CD4-positive, alpha-beta T cell treated with Interleukin-2 at 100 ng/mL for 4 hours (primary cell): ENCODE results near the gene WFDC12.

Experiments used
- DNase-seq: peaks from one replicate; pipeline ENCODE4 v3.0.0-alpha.2; 2020; ENCODE audit warnings: low spot score

Gene WFDC12

DNA sequence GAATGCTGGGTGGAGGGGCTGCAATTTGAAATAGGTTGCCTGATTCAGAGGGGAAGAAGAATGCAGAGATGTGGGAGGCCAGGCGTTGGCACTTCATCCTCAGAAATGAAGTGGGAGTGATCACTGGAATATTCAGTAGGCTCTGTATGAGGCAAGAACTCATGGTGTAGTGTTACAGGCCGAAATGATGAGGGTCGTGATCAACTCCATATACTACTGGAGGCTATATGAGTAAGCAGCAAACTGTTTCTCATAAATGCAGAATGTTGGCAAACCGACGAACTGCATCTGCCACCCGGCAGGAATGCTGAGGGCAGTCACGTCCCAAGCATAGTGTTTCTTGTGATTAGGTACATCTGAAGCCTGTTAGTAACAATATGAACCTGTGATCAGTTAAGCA, 36.0 kb downstream of the WFDC12 start:
- no peak for DNase-seq

DNA sequence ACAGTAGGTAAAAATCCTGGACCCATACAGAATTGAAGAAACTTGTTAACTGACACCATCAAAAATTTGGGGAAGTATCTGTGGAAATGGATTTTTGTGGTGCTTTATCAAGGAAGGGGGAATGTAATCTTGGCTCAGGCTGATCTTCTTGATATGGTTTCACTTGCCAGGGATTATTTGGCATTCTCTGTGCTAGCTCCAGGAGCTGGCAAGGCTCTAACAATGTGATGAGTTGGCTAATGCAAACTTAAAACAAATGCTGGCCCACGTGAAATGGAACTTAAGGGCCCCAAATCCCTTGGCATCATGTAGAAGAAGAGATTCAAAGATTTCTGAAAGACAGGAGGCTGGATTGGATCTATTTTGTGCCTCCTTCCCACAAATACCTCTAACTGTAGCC, 36.5 kb downstream of the WFDC12 start:
- DNase-seq: no peak

DNA sequence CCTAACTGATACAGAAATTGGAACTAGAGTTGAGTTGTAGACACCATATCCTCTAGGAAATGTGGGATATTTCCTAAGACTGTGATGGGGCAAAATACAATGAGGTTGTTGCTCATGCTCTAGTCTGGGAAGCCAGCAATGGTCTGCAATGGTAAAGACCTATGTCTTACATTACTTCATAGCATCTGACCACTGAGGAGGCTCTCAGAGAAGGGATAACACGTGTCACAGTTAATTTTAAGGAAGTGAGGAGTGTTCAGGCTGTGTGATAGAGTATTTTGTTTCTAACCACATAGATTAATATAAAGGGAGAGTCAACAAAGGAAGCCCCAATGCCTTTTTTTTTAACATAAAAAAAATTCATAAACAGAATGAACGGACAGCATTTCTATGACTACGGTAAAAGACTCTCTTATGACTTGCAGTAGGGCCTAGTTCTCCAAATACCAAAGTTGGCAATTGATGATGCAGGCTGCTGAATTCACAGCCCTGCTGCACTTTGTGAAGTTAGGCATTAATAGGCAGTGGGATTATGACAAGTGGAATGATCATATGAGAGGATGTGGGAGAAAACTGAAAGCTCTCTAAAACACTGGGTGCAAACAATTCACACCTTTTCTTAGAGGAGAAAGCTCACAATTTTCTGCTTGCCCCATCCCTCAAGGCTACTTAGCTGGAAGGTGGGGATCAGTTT, 37.0 kb downstream of the WFDC12 start:
- no peak for DNase-seq

DNA sequence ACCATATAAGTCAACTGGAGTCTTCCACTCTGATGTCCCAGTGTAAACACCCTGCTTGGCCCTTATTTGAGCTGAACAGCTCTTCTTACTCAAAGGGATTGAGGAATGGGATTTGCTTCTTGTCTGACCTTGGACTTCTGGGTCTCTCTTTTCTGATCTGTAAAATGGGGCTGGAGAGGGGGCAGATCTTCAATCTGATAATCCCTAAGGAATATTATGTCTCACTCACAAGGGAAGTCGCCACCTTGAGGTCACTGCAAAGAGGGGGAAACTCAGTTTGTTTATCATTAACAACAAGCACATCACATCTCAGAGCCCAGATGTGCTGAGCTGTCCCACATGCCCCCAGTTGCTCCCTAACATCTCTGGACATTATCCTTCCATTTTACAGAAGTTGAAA, 38.4 kb downstream of the WFDC12 start:
- DNase-seq: no peak

DNA sequence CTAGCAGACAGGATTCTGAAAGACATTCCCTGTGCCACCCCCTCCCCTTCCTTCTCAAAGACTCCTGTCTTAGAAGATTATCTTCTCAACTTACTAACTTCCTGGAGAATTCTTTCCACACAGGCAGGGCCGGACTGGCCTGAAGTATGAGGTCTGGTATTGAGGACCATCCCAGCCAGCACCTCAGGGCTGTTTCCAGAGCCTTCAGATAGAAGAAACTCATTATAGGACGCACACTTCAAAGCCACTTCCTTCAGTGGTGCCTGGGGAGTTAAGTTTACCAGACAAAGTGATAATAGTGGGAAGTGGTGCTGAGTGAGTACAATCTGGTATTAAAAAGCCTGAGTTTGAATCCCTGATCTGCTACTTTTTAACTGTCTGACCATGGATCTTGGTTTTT, 39.0 kb downstream of the WFDC12 start:
- no peak for DNase-seq

DNA sequence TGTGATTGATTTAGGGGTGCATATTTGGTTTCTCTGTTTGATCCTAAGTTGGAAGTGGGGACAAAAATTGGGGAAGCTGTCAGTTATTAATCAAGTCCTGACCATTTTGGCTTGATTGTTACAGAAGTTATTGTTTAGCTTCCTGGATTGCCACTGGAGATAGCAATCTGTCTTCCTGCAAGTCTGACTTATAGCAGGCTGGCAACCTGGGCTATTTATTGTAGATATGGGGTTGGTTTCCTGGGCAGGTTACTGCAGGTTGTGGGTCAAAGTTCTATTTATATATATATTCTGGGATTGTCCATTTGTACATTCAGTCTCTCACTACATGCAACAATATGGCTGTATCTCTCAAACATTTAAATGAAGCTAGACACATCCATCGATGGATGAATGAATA, 41.1 kb downstream of the WFDC12 start:
- DNase-seq: no peak

- DNase-seq: no peak
These were observed 41.8 kb downstream of the WFDC12 start for GRCh38 chr20:45082468-45082867.

DNA sequence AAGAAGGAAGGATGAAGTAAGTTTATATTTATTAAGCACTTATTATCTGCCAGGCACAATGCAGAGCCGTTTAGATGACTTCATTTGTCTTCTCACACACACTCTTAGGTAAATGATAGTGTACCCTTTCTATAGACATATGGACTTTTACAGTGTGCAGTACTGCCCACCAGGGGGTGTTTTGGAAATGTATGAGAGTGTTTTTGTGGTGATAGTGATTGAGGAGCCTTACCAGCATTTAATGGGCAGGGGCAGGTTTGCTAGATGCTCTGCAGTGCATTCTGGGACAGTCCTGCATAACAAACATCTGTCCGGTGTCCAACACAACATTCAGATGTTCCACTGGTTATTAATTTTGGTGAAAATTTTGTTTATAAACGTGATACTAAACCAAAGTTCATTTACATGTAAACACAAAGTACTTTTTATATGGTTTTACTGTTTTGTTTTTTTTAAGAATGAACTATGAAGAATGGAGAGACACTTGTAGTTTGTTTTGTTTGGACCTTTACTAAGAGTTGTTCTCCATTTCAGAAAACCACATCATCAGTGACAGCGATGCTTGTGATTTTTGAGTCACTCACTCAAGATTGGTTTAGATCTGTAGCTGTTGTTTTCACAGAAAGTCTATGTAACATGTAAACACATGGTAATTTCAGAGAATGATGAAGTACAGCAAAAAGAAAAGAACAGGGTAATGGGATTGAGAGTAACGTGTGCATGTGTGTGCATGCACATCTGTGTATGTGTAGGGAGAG, 43.2 kb downstream of the WFDC12 start:
- no peak for DNase-seq

DNA sequence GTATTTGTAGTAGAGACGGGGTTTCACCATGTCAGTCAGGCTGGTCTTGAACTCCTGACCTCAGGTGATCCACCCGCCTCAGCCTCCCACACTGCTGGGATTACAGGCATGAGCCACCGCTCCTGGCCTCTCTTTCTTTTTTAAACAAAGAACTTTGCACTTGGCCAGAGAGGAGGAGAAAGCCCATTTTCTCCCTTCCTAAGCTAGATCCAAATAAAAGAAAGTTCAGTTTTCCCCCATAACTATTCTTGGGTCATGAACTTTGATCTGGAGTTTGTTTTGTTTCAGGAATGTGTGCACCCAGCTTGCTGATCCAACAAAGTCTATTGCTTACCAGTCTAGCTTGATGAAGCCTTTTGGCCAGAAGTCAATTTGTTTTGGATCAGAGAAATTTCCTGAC, 46.7 kb downstream of the WFDC12 start:
- DNase-seq: no peak
